ENCODE measurements around the gene PICALM.

Gene PICALM

DNA sequence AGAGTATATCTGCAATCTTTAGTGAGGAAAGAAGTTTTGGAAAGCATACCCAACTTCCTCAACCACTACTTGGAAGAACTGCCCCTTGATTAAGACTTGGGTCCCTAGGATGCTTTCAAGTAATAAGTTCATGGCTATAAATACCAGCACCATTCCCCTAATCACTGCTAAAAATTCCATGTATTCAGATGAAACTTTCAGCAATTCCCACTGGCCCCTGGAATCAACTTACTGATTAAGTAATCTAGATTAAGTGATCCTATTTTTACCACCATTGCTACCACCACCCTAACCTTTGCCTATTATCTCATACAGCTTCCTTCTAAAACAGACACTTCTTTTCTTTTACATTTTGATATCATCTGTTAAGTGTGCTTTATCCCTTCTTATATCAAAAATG is 10.5 kb downstream of the PICALM start:
- no peak overlapping the region for H3K4me3 ChIP-seq

DNA sequence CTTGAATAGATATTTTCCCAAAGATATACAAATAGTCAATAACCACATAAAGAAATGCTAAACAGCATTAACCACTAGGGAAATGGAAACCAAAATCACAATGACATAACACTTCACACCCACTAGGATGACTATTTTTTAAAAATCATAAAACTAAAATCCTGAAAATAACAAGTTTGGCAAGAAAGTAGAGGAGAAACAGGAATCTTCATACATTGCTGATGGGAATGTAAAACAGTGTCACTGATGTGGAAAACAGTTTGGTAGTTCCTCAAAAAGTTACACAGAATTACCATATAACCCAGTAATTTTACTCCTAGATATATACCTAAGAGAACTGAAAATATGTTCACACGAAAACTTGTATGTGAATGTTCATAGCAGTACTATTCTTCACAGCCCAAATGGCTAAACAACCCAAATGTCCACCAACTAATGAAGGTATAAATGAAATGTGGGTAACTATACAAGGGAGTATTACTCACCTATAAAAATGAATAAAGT is 12.5 kb downstream of the PICALM start:
- H3K4me3 ChIP-seq, result no peak overlapping the region
- H3K27ac ChIP-seq, result no peak overlapping the region

More for the DNA sequence above, 10.5 kb downstream of the PICALM start:
- peak overlapping the region in 1 of 21 experiments; percentile 4 for H3K27ac ChIP-seq

DNA sequence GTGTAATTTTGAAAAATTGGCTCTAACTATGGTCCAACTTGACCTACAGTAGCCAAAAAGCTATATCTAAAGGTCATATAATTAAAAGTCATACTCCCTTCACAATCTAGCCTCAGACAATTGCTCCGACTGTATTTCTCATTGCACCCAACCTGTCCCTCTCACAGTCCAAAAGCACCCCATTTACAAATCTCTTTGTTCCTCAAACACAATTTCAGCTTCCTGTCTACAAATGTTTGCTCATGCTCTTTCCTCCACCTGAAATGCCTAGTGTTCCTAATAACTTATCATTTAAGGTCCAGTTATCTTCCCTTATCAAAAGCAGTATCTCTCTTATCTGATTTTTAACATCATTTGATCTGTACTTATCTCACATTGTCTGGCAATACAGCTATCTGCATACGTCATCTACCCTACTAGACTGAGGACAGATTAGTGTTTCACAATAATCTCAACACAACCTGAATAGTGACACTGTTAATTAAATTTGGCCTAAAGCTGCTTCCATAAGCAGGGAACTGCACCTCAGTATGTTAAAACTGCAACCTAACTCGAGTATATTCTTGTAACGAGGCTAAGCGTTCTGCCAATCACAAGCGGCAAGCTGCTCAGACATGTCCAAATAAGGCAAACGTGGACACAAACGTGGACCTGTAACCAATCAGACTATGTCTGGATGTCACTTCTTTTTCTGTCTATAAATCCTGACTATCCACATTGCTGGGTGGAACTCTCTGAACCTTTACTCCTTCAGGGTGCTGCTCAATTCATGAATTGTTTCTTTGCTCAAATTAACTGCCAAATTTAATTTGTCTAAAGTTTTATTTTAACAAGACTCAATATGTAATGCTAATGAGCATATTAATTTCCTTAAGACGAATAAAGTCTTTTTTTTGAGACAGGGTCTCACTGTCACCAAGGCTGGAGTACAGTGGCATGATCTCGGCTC is 15.9 kb downstream of the PICALM start:
- Histone ChIP-seq H3K4me3 (no peak overlapping the region), H3K27ac (no peak overlapping the region)

DNA sequence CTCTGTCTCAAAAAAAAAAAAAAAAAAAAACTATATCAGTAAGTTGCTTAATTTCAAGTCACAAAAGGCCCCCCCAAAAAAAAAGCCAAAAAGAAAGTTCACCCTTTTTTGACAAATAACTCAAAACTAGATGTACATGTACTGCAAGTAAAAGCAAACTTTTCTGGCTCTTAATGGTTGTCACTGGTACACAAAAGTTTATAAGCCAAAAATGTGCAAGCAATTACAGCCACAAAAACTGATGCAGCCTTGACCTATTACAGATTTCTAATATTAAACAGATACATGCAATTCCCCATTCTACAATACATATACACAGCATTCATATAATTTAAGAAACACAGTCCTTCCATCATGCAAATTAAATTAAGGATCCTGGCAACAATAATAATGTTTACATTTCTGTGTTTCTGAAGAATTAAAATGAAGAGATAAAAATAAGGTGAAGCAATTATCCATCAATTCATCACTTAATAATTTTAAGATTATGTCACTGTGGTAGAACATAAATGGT is 18.6 kb downstream of the PICALM start:
- Histone ChIP-seq H3K27ac (no peak overlapping the region), H3K4me3 (no peak overlapping the region)

DNA sequence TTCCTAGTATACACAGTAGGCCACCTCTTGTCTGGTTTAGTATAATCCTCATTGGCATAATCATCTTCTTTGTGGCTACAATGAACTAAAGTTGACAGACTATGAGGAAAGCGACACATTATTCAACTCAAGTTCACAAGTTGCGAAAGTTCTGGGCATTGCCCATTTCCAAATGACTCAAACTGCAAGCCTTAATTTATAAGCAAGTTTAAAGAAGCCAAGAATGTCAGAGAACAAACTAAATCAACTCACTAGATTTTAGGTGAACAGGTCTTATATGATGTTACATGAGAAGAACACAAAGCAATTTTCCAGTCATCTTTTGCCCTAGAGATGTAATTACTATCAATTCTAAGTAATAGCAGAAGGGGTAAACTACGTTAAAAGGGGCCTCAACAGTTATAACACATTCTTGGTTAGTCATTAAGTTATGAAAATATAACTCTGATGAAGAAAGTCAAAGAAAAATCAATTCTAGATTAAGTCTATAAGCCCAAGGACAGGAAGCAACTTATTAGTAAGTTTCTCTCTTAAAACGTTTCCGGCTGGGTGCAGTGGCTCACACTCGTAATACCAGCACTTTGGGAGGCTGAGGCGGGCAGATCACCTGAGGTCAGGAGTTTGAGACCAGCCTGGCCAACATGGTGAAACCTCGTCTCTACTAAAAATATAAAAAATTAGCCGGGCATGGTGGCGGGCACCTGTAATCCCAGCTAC is 21.5 kb downstream of the PICALM start:
- H3K27ac ChIP-seq, result peak overlapping the region in 6 of 21 experiments; percentile 5 to 51 (median 17)
- no peak overlapping the region for H3K4me3 ChIP-seq

DNA sequence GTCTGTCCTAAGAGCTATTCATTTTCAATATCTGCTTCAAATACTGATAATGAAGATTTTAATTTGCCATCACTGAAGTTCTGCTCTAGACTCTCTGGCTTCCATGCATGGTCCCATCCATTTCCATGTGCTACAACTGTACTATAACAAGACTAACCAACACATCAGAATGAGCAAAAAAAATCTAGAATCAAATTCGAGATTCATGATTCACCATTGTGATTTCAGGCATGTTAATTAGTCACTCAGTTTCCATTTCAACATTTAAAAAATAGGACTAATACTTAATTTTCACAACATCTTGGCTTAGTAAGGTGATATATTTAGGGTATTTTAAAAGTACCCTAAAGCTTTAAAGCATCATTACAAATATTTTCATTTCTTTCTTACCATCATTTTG is 22.8 kb downstream of the PICALM start:
- no peak overlapping the region for H3K4me3 ChIP-seq
- H3K27ac ChIP-seq, result peak overlapping the region in 1 of 21 experiments; percentile 57

DNA sequence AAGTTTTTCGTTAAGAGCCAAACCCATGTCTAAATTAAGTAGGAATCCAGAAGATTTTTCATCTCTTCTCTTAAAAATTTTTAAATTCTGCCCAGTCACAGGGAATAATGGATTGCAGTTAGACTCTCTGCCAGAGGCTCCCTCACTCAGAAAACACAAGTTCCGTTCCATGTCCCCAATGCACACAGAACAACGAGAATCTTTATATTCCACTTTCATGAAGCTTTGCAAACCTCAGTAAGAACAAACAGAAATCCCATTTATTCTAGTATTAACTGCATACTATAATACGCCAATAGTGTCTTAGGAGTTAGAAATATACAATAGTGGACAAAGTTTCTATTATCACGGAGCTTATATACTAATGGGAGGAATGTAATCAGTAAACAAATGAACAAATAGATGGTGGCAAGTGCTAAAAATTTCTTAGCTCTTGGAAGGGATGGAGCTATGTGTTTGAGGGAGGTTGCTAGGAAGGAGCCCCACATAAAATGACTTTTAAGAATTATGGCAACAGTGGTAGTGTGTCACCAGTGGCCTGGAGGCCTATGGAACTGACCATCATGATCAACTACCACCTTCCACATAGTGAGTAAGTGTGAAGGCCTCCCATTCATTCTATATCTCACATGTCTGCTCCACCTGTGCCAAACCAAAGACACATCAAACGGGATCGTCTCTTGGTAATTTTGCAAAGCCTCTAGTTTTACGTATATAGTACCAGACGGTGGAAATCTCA is 24.9 kb downstream of the PICALM start:
- peak overlapping the region in 4 of 21 experiments; percentile 26 to 57 (median 48) for H3K27ac ChIP-seq
- no peak overlapping the region for H3K4me3 ChIP-seq

DNA sequence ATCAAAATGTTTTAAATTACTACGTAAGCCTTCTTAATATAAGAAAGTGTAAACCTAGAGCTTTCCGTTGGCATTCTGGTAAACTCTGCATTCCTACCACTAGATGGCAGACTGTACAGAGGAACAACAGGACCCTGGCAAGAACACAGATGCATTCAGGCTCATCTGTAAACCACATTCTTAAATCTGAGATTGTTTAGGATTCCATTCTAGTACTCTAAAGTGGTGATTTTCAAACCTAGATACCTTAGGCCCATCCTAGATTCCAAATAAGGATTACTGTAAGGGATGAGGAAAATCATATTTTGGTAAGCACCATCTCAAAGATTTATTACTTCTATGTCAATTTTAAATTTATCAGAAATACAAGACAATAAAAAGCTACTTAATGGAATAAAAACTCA is 26.9 kb downstream of the PICALM start:
- Histone ChIP-seq H3K4me3 (peak overlapping the region in 1 of 7 experiments; percentile 14), H3K27ac (peak overlapping the region in 8 of 21 experiments; percentile 3 to 69 (median 44))

DNA sequence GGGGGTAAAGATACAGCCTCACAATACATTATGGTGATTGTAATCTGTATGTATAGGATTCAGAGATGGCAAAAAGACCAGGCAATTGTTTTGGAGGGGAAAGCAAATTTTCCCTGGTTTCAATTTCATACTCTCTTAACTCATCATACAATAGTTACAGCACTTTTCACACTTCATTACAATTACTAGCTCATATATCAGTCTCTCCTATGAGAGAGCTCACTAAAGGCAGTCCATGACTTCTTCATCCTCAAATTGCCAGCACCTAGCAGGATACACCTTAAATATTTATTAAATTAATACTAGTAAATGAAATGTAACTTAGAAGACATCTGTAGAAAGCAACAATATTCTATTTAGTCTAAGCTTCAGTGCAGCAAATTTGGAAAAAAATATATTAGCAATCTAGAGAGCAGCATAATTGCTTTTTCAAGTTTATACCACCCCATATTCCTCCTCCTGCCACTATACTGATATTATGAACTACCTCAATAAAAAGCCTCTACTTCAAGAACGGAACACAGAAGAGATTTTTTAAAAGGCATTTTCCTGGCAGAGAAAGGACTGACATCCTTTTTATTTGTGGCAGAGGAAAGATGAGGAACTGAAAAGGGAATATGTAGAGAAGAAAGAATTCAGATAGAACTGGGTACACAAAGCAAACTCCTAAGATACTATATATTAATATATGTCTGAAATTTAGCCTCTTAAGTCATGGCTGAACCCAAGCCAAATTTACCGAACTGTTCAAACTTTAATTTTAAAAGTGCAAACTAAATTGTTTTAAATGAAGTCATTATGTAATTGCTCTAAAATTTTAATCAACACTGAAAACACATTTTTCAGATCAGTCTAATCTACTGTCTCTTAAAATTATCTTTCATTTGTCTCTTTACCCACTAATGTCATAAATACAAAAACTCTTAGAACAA is 27.7 kb downstream of the PICALM start:
- peak overlapping the region in 11 of 21 experiments; percentile 3 to 69 (median 35) for H3K27ac ChIP-seq
- H3K4me3 ChIP-seq, result peak overlapping the region in 1 of 7 experiments; percentile 14

DNA sequence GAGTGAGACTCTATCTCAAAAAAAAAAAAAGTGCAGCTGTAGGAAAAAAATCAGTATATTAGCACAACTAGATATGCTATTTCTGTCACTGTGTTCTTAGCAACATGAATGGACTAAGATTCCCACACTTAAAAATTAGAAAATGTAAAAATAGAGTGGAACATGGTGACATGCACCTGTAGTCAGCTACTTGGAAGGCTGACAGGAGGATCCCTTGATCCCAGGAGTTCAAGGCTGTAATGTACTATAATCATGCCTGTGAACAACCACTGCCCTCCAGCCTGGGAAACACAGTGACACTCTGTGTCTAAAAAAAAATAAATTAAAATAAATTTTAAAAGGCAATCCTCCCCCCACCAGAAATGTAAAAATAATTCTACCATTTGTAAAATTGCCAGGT is 29.8 kb downstream of the PICALM start:
- Histone ChIP-seq H3K4me3 (no peak overlapping the region), H3K27ac (no peak overlapping the region)

DNA sequence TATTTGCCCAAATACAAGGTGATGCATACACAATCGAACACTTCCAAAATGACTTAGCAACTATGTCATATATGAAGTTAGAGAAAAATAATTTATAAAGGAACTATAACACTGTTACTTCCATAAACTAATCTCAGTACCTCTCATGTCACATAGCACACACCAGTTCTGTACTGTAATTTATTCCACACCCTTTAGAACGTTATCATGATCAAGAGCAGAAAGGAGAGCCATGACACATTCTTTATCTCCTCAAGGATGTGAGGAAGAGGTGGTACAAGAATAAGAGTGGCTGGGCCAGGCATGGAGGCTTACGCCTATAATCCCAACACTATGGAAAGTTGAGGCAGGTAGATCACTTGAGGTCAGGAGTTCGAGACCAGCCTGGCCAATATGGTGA is 31.1 kb downstream of the PICALM start:
- Histone ChIP-seq H3K4me3 (no peak overlapping the region), H3K27ac (no peak overlapping the region)

DNA sequence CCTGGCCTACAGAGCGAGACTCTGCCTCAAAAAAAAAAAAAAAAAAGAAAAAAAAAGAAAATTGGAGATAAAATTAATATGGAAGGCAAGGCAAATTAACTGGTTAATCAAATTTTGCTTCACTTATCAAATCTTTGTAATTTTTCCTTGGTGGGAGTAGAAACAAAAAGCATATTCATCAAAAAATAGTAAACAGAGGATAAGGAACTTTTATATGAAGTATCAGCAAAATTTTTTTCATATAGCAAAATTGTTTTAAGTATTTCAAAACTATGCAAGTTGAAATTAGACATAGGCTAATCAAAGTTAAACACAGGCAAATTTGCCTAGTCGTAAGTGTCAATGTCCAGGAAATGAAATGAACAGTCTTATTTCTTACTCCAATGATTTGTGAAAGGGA is 33.0 kb downstream of the PICALM start:
- H3K27ac ChIP-seq, result no peak overlapping the region
- no peak overlapping the region for H3K4me3 ChIP-seq

DNA sequence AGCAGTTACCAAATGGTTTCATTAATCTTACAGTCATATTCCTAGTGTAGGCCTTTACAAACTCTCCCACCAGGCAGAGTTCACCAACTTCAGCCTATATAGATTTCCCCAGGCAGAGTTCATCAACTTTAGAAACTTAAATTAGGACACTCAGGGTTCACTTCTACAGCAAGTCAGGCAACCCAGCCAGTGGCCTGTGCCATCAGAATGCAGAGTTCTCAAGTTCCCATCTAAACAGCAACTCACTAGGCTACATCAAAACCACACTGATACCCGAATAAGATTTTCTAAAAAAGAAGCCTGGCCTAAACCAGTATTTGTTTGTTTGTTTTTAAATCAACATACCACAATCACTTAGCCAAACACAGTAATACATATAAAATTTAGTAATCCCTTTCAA is 33.7 kb downstream of the PICALM start:
- H3K27ac ChIP-seq, result no peak overlapping the region
- H3K4me3 ChIP-seq, result no peak overlapping the region

DNA sequence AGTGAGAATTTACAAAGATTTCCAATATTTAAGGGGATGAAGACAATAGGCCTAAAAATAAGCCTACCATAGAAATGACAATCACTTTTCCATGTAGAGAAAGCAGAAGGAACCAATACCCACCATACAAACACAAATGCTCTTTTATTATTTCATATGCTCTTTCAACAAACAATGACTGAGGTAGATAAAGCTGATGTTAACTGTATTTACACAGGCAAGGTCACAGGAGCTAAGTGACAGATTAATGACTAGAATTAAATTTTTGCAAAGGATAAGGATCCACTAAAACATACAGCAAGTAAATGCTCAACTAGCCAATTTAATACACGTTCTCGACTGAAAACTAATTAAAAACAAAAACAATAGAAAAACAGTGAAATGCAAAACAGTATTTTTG is 34.2 kb downstream of the PICALM start:
- H3K27ac ChIP-seq, result no peak overlapping the region
- H3K4me3 ChIP-seq, result no peak overlapping the region

DNA sequence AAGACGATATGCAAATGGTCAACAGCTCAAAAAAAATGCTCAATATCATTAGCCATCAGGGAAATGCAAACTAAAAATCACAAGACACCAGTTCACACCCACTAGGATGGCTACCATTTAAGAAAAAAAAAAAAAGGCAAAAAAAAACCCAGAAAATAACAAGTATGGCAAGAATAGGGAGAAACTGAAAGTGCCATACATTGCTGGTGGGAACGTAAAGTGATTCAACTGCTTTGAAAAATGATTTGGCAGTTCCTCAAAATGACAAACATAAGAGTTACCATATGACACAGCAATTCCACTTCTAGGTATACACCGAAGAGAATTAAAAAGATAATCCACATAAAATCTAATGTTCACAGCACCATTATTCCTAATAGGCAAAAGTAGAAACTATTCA is 47.5 kb downstream of the PICALM start:
- no peak overlapping the region for H3K27ac ChIP-seq
- H3K4me3 ChIP-seq, result no peak overlapping the region

DNA sequence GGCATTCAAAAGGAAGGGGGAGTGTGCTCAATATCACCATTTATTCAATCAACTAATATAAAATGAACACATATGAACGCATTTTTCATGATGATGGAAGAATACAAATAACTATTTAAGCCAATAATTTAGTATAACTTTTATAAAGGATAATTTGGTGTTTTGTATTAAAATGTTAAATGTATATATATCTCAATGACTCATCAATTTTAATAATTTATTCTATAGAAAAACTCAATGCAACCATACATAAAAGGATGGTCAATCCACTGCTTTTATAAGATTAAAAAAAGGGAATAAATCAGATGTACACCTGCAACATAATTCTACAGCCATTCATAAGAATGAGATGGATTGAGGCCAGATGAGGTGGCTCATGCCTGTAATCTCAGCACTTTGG is 50.6 kb downstream of the PICALM start:
- Histone ChIP-seq H3K27ac (no peak overlapping the region), H3K4me3 (no peak overlapping the region)

DNA sequence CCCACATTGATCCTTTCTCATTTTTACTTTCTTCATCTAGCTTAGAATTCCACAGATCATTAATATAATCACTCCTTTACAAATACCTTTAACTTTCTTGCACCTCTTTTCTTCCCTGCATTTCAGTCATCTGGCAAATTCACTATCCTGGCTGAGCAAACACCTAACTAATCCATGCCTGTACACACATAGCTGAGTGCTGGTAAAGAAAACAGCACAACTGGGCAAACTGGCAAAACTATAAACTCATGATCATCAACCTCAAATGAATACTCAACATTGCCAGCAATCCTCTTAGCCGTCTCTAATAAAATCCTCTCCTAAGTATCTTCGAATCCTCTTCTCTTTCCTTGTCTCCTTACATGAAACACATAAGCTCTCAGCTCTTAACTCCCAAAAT is 52.4 kb downstream of the PICALM start:
- peak overlapping the region in 1 of 21 experiments; percentile 26 for H3K27ac ChIP-seq

DNA sequence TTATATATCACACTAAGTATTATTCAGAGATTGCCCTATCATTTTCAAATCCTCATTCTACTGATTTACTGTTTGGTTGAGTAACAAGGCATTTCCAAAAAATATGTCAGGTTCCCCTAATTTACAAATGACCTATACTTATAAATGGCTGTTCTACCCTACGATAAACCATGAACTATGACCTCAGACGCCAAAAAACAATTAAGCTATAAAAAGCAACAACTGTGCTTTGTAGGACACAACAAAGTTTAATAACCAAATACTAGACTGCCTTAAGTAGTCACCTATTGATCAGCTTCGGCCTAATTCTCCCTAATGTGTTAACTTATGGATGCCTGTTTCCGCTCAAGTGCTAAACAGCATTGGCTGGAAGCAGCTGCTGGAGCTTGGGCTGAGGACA is 53.2 kb downstream of the PICALM start:
- Histone ChIP-seq H3K4me3 (no peak overlapping the region), H3K27ac (peak overlapping the region in 1 of 21 experiments; percentile 26)

More for the DNA sequence above, 52.4 kb downstream of the PICALM start:
- no peak overlapping the region for H3K4me3 ChIP-seq

DNA sequence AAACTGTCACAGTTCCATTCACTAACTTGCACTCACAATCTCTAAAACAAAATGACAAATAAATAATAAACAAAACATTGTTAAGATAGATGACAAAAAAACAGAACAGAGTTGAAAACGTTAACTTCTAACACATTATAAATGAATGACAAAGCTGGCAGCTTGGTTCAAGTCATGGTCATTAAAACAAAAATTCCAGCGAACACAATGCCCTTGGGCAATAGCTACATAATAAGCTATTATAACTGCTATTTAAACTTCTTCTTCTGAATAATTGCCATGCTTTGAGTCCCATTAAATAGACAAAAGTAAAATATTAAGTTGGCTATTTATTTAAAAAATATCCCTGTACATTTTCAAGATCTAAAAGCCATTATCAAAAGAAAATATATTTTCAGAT is 54.7 kb downstream of the PICALM start:
- H3K4me3 ChIP-seq, result no peak overlapping the region
- no peak overlapping the region for H3K27ac ChIP-seq

Data from skin epidermis (tissue), 12 donors.